GM23338 (cell line): ENCODE results near the gene CLDN11.

Source experiments
- CREB1 ChIP-seq: fragments of 250-450 bp; sonication (Bioruptor Pico); IDR thresholded peaks from 2 replicates; pipeline ENCODE4 v1.5.0; 2020; ENCODE audit warnings: low read depth, mild to moderate bottlenecking, moderate library complexity
- EZH2 ChIP-seq: fragments of 200-600 bp; sonication (generic); IDR thresholded peaks from one replicate; pipeline ENCODE4 v1.8.0; 2017; ENCODE audit warnings: antibody characterized with exemption, mild to moderate bottlenecking, low read depth; ENCODE audit not compliant: unreplicated experiment
- EZH2phosphoT487 ChIP-seq: fragments of 200-600 bp; sonication (generic); IDR thresholded peaks from one replicate; pipeline ENCODE4 v1.8.1; 2018; ENCODE audit warnings: antibody characterized with exemption; ENCODE audit not compliant: unreplicated experiment
- JUNB ChIP-seq: IDR thresholded peaks from one replicate; pipeline ENCODE4 v1.6.1; 2016; ENCODE audit warnings: antibody characterized with exemption; ENCODE audit not compliant: unreplicated experiment
- NANOG ChIP-seq: IDR thresholded peaks from 2 replicates; pipeline ENCODE4 v1.6.1; 2016; ENCODE audit warnings: antibody characterized with exemption, borderline replicate concordance
- POLR2AphosphoS5 ChIP-seq: IDR thresholded peaks from 2 replicates; pipeline ENCODE4 v1.6.1; 2016; ENCODE audit warnings: antibody characterized with exemption, low read depth
- ZNF114 ChIP-seq: fragments of 250-450 bp; sonication (Bioruptor Pico); IDR thresholded peaks from 2 replicates; pipeline ENCODE4 v1.5.0; 2020; ENCODE audit warnings: mild to moderate bottlenecking, moderate library complexity
- TF ChIP-seq, protein P1 (sequence below), 2 experiments: fragments of 200-600 bp in 1 of 2; sonication (generic) in 1 of 2; conservative IDR thresholded peaks; 2 replicates each; pipeline versions ENCODE4 v1.5.1 to v1.6.1; 2016 to 2017; ENCODE audit warnings: antibody characterized with exemption in 2 of 2, low read depth in 2 of 2, mild to moderate bottlenecking in 2 of 2, moderate library complexity in 1 of 2
- TF ChIP-seq, protein P2 (sequence below): IDR thresholded peaks from one replicate; pipeline ENCODE4 v1.6.1; 2018; ENCODE audit warnings: antibody characterized with exemption; ENCODE audit not compliant: unreplicated experiment

DNA sequence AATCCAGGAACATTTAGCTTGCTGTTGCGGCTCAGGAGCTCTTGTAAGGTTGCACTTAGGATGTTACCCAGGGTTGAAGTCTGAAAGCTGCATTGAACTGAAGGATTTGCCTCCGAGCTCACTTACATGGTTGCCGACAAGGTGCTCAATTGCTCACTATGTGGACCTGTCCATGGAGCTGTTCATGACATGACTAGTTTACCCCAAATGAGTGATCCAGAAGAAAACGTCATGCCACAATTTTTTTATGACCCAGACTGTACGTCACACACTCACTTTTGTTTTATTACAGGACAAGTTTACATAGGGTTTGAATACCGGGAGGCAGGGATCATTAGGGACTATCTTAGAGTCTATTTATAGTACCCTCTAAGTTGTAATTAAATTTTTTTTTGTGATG, 21.0 kb upstream of the CLDN11 start:
- TF ChIP-seq, protein P1, sequence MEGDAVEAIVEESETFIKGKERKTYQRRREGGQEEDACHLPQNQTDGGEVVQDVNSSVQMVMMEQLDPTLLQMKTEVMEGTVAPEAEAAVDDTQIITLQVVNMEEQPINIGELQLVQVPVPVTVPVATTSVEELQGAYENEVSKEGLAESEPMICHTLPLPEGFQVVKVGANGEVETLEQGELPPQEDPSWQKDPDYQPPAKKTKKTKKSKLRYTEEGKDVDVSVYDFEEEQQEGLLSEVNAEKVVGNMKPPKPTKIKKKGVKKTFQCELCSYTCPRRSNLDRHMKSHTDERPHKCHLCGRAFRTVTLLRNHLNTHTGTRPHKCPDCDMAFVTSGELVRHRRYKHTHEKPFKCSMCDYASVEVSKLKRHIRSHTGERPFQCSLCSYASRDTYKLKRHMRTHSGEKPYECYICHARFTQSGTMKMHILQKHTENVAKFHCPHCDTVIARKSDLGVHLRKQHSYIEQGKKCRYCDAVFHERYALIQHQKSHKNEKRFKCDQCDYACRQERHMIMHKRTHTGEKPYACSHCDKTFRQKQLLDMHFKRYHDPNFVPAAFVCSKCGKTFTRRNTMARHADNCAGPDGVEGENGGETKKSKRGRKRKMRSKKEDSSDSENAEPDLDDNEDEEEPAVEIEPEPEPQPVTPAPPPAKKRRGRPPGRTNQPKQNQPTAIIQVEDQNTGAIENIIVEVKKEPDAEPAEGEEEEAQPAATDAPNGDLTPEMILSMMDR (conservative IDR thresholded peaks at IDR 0.05; ENCODE audit: low read depth in 2 of 2): no peak
- TF ChIP-seq, protein P2, sequence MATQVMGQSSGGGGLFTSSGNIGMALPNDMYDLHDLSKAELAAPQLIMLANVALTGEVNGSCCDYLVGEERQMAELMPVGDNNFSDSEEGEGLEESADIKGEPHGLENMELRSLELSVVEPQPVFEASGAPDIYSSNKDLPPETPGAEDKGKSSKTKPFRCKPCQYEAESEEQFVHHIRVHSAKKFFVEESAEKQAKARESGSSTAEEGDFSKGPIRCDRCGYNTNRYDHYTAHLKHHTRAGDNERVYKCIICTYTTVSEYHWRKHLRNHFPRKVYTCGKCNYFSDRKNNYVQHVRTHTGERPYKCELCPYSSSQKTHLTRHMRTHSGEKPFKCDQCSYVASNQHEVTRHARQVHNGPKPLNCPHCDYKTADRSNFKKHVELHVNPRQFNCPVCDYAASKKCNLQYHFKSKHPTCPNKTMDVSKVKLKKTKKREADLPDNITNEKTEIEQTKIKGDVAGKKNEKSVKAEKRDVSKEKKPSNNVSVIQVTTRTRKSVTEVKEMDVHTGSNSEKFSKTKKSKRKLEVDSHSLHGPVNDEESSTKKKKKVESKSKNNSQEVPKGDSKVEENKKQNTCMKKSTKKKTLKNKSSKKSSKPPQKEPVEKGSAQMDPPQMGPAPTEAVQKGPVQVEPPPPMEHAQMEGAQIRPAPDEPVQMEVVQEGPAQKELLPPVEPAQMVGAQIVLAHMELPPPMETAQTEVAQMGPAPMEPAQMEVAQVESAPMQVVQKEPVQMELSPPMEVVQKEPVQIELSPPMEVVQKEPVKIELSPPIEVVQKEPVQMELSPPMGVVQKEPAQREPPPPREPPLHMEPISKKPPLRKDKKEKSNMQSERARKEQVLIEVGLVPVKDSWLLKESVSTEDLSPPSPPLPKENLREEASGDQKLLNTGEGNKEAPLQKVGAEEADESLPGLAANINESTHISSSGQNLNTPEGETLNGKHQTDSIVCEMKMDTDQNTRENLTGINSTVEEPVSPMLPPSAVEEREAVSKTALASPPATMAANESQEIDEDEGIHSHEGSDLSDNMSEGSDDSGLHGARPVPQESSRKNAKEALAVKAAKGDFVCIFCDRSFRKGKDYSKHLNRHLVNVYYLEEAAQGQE: no peak
- TF ChIP-seq POLR2AphosphoS5 (peak; percentile 62), EZH2phosphoT487 (no peak), EZH2 (no peak), CREB1 (no peak), JUNB (no peak), NANOG (no peak), ZNF114 (CRISPR knock-in tag) (no peak)
